Transverse colon (tissue), 4 donors: Measurements from ENCODE around the gene HABP2. TPM values are rescaled to one million over a fixed set of nuclear protein-coding genes. Genes with fewer than 3 reads are reported as not detected.

Experiments
- DNase-seq: peaks from one replicate; pipeline ENCODE4 v3.0.0-alpha.2; 2019
- H3K27ac ChIP-seq, 4 donors: fragments of 200-600 bp; sonication (generic); 2 replicates each; pipeline ENCODE4 v1.5.1; 2016 to 2018; ENCODE audit warnings: inconsistent platforms in 4 of 4
- H3K27me3 ChIP-seq: fragments of 200-600 bp; sonication (generic); 2 replicates; pipeline ENCODE4 v1.5.1; 2017; ENCODE audit warnings: inconsistent platforms
- H3K36me3 ChIP-seq, 4 donors: fragments of 200-600 bp; sonication (generic); 2 replicates each; pipeline ENCODE4 v1.5.1; 2017 to 2019; ENCODE audit warnings: inconsistent platforms in 4 of 4
- H3K4me1 ChIP-seq, 4 donors: fragments of 200-600 bp; sonication (generic); 2 replicates each; pipeline ENCODE4 v1.5.1; 2017 to 2020; ENCODE audit warnings: inconsistent platforms in 4 of 4
- H3K4me3 ChIP-seq, 4 donors: fragments of 200-600 bp; sonication (generic); 1 replicate in 1 of 4; 2 replicates in 3 of 4; pipeline versions ENCODE4 v1.5.1 to v1.6.1; 2017 to 2019; ENCODE audit warnings: inconsistent platforms in 4 of 4
- H3K9me3 ChIP-seq, 2 donors: fragments of 200-600 bp; sonication (generic); 2 replicates each; pipeline ENCODE4 v1.5.1; 2017 to 2019; ENCODE audit warnings: inconsistent platforms in 2 of 2
- CTCF ChIP-seq, 5 experiments: fragments of 200-600 bp in 3 of 5; fragments of 450-650 bp in 2 of 5; sonication (generic) in 3 of 5; IDR thresholded peaks; 1 replicate in 2 of 5; 2 replicates in 3 of 5; pipeline ENCODE4 v1.5.1; 2016 to 2017; ENCODE audit warnings: antibody characterized with exemption in 5 of 5, inconsistent platforms in 3 of 5, mild to moderate bottlenecking in 2 of 5, moderate library complexity in 1 of 5
- EP300 ChIP-seq: sonication (generic); formaldehyde crosslinking; IDR thresholded peaks from one replicate; pipeline ENCODE4 v1.6.1; 2017; ENCODE audit warnings: antibody characterized with exemption, low read depth
- POLR2A ChIP-seq: fragments of 450-650 bp; IDR thresholded peaks from one replicate; pipeline ENCODE4 v1.6.1; 2016; ENCODE audit warnings: antibody characterized with exemption, mild to moderate bottlenecking, moderate library complexity
- POLR2AphosphoS5 ChIP-seq, 3 donors: sonication (generic); formaldehyde crosslinking; IDR thresholded peaks; one replicate each; pipeline ENCODE4 v1.6.1; 2016; ENCODE audit warnings: antibody characterized with exemption in 3 of 3
- WGBS, 2 donors: methylation state at CpG; one replicate each; pipeline ENCODE4 v1.1.5; 2018; ENCODE audit warnings: low coverage in 1 of 2; 5-methylcytosine and 5-hydroxymethylcytosine counted together
- in situ Hi-C, 4 donors: fragments of 200-750 bp; cut with MboI; loops; one replicate each; pipeline versions ENCODE4 v1.15.0 to v1.15.1; 2017; ENCODE audit warnings: low sequenced_read_pairs in 3 of 4, low pct_ligation_motif_present in 1 of 4, low pct_unique_long_range_greater_than_20kb in 1 of 4
- intact Hi-C: fragments of 100-400 bp; cut with DNase I; formaldehyde crosslinking; loops from one replicate; pipeline ENCODE4 v1.15.1; 2023; ENCODE audit warnings: low total_unique reads
- total RNA-seq, 4 donors: library from RNA; depleted of rRNA; stranded (reverse); fragments of >200 nt; gene quantifications; one replicate each; pipeline ENCODE4 v1.1.0, GENCODE V29; 2016

Gene HABP2
- total RNA-seq, 4 donors from 2014 or later: not detected

GRCh38 chr10:113557424-113557862, 4.6 kb downstream of the HABP2 start:
- Histone ChIP-seq H3K9me3 (no peaks in the 10 kb centered on the region), H3K27me3 (no peaks in the 10 kb centered on the region), H3K36me3 (no peaks in the 10 kb centered on the region), H3K4me1 (peaks cover 0 to 6% (median 2%) of the 10 kb centered on the region in 4 donors), H3K27ac (no peak overlapping the region), H3K4me3 (no peak overlapping the region)
- intact Hi-C loops: no loop called here
- TF ChIP-seq POLR2A (no peak), EP300 (no peak), CTCF (IDR thresholded peaks at IDR 0.05) (no peak), POLR2AphosphoS5 (IDR thresholded peaks at IDR 0.05) (no peak)
- WGBS, 2 donors: 41 to 46% methylated on average over 8 to 9 of the region's 9 CpGs
- in situ Hi-C loops: no loop called here
- DNase-seq: no peak

- H3K27me3 ChIP-seq: no peaks in the 10 kb centered on the region
- in situ Hi-C loops: no loop called here
- DNase-seq: no peak
- peaks cover 0 to 7% (median 5%) of the 10 kb centered on the region in 4 donors for H3K4me1 ChIP-seq
- WGBS, 2 donors: 59% methylated on average over 9 of the region's 9 CpGs; no CpG with 5 or more reads in 1 of the 2 donors
- TF ChIP-seq POLR2AphosphoS5 (IDR thresholded peaks at IDR 0.05): no peak
- no peak for TF ChIP-seq POLR2A
- TF ChIP-seq EP300: no peak
- H3K36me3 ChIP-seq: no peaks in the 10 kb centered on the region
- no peaks in the 10 kb centered on the region for H3K9me3 ChIP-seq
- H3K27ac ChIP-seq: no peak overlapping the region
- intact Hi-C loops: no loop called here
- H3K4me3 ChIP-seq: no peak overlapping the region
Observed at GRCh38 chr10:113557903-113558321, 5.1 kb downstream of the HABP2 start.

GRCh38 chr10:113560071-113560470, 7.2 kb downstream of the HABP2 start:
- TF ChIP-seq POLR2AphosphoS5 (IDR thresholded peaks at IDR 0.05): no peak
- no peak for TF ChIP-seq EP300
- no peak for TF ChIP-seq POLR2A
- TF ChIP-seq CTCF (IDR thresholded peaks at IDR 0.05): no peak
- Histone ChIP-seq H3K27ac (no peak overlapping the region), H3K4me1 (peaks cover 0 to 7% (median 7%) of the 10 kb centered on the region in 4 donors), H3K9me3 (no peaks in the 10 kb centered on the region), H3K4me3 (no peak overlapping the region), H3K27me3 (no peaks in the 10 kb centered on the region), H3K36me3 (no peaks in the 10 kb centered on the region)
- in situ Hi-C loops: no loop called here
- no peak for DNase-seq
- intact Hi-C loops: no loop called here
- 93 to 100% methylated on average over 1 to 5 of the region's 5 CpGs for WGBS, 2 donors

DNA sequence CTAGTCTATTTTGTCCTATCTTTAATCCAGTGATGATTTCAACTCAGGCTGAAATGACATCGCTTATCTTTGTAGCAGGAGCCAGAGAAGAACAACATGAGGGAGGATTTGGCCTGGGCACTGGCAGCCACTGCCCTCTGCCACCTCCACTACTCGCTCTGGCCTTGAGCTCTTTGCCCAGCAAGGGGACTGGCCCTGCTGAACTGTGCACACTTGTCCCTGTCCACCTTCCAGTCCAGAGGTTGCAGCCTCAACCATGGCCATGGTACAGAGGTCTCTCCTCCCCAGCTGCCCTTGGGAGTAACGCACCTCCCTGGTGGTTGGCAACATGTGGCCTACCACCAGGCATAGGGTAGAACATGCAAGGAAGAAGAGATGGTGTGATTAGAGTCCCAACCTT, 8.4 kb downstream of the HABP2 start:
- WGBS, 2 donors: 86% methylated on average over 3 of the region's 3 CpGs; no CpG with 5 or more reads in 1 of the 2 donors
- in situ Hi-C loops: no loop called here

More for the DNA sequence above, 8.4 kb downstream of the HABP2 start:
- H3K4me1 ChIP-seq: peaks cover 0 to 7% (median 2%) of the 10 kb centered on the region in 4 donors
- H3K27me3 ChIP-seq: no peaks in the 10 kb centered on the region
- peak overlapping the region in 1 of 4 donors; percentile 21 for H3K27ac ChIP-seq
- no peaks in the 10 kb centered on the region for H3K36me3 ChIP-seq
- H3K9me3 ChIP-seq: no peaks in the 10 kb centered on the region
- no peak overlapping the region for H3K4me3 ChIP-seq
- DNase-seq: no peak
- intact Hi-C loops: no loop called here
- TF ChIP-seq POLR2AphosphoS5 (IDR thresholded peaks at IDR 0.05) (no peak), EP300 (no peak), POLR2A (no peak), CTCF (IDR thresholded peaks at IDR 0.05) (no peak)
